Stimulated activated CD8-positive, alpha-beta memory T cell treated with anti-CD3 and anti-CD28 coated beads, Interleukin-12 subunit alpha, Interleukin-12 subunit beta, amount 100 ng/mL, for 24 hours (primary cell): ENCODE measurements around the gene CCDC142.

Source experiments
- DNase-seq: peaks from one replicate; pipeline ENCODE4 v3.0.0-alpha.2; 2020; ENCODE audit errors: extremely low read depth

The CCDC142 gene, protein sequence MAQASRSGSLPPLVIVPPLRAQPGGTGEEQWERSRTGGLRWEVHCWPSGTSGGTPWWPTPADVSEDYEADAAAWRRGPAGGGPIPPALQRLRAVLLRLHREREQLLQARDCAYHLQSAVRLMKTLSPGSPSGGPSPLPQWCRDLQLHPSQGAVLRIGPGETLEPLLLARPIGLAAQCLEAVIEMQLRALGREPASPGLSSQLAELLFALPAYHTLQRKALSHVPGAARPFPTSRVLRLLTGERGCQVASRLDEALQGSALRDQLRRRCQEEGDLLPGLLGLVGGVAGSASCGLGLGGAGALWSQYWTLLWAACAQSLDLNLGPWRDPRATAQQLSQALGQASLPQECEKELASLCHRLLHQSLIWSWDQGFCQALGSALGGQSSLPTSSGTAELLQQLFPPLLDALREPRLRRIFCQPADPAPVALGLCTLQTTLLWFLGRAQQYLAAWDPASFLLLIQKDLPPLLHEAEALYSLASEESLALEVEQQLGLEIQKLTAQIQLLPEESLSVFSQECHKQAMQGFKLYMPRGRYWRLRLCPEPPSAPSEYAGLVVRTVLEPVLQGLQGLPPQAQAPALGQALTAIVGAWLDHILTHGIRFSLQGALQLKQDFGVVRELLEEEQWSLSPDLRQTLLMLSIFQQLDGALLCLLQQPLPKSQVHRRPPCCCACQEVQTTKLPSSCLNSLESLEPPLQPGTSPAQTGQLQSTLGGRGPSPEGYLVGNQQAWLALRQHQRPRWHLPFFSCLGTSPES

DNA sequence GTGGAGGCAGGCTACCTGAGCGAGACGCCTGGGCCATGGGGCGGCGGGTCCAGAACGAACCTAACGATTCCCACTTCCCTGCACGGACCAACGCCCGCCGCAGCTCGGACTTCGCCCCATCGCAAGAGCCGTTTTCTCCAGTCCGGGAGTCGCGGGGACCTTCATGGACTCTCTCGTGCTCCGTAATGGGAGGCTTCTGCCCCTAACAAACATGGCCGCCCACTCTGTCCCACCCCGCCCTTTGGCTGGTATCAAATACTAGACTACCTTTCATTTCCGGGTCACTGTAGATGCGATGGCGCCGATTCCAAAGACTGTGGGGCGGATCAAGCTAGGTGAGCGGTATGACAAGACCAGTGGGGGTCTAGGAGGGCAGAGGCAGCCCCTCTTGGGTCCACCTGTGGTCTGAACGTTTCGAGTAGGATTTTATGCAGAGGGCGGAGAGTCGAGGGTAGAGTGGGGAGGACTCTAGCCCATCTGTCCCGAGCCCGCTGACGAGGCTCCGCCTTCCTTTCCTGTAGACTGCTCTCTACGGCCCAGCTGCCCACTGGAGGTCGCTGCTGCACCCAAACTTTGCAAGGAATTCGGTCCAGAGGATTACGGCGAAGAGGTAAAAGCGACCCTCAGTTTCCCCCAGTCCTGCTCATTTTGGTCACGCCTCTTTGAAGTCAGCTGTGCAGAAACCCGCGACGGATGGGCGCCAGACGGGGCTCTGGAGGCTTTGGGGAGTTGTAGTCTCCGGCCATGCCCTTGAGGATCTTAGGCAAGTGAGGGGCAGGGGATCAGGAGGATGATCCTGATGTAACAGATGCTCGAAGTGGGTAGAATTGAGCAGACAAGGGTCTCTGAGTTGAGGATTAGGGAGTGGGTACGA, at the start of gene CCDC142, which contains the start of gene TTC31:
Gene CCDC142, minus strand, starts transcription at position 198 of the 874 bp plus-strand sequence. Its CDS starts 161 bp downstream, at position 37.
Gene TTC31, plus strand, starts transcription at position 281 of the 874 bp plus-strand sequence. Its CDS starts 15 bp downstream, at position 296.
- peak; percentile 78 for DNase-seq

DNA sequence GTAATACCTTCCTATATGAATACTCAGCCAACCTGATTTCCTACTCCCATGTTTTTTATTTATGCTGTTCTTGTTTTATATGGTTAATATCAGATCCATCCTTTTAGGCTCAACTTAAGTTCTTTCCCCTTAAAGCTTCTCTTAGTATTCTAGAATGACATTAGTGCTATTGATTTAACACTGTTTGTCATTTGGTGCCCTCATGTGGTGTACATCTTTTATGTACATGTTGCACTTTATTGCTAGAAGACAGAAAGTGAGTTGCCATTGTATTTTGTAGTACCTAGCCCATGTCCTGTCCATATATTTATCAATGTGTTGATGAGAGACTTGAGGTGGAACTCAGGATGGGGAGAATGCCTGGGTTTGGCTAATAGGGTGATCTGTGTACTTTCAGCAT, 49.4 kb upstream of the CCDC142 start:
- no peak for DNase-seq

DNA sequence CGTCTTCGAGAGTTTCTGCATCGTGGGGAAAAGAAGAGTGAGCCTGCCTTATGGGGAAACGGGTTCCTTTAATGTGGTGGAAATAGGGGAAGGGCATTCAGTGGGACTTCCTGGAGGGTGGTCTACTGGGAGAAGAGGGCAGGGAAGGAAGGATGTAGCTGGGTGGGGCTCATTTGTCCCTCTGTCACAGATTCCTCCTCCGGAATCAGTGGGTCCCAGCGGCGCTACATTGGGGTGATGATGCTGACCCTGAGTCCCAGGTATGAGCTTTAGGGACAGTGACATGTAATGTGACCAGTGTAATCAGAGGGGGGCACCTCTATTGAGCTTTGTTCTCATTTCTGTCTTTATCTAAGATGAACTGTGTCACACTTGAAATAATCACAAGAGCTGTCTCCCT, 48.9 kb upstream of the CCDC142 start:
- DNase-seq: no peak

DNA sequence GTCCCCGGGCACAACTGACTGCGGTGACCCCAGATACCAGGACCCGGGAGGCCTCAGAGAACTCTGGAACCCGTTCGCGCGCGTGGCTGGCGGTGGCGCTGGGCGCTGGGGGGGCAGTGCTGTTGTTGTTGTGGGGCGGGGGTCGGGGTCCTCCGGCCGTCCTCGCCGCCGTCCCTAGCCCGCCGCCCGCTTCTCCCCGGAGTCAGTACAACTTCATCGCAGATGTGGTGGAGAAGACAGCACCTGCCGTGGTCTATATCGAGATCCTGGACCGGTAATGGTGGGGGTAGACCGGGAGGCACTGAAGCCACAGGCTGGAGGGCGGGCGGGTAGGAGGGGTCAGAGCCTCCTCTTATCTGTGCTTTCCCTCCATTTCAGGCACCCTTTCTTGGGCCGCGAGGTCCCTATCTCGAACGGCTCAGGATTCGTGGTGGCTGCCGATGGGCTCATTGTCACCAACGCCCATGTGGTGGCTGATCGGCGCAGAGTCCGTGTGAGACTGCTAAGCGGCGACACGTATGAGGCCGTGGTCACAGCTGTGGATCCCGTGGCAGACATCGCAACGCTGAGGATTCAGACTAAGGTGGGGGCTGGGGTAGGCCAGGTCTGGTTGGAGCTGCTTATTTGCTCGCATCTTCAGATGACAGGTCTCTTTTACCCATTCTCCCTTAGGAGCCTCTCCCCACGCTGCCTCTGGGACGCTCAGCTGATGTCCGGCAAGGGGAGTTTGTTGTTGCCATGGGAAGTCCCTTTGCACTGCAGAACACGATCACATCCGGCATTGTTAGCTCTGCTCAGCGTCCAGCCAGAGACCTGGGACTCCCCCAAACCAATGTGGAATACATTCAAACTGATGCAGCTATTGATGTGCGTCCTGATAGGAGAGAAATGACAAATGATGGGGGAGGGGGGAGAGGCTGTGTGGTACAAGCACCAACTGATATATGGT, 47.7 kb upstream of the CCDC142 start:
- DNase-seq: no peak

DNA sequence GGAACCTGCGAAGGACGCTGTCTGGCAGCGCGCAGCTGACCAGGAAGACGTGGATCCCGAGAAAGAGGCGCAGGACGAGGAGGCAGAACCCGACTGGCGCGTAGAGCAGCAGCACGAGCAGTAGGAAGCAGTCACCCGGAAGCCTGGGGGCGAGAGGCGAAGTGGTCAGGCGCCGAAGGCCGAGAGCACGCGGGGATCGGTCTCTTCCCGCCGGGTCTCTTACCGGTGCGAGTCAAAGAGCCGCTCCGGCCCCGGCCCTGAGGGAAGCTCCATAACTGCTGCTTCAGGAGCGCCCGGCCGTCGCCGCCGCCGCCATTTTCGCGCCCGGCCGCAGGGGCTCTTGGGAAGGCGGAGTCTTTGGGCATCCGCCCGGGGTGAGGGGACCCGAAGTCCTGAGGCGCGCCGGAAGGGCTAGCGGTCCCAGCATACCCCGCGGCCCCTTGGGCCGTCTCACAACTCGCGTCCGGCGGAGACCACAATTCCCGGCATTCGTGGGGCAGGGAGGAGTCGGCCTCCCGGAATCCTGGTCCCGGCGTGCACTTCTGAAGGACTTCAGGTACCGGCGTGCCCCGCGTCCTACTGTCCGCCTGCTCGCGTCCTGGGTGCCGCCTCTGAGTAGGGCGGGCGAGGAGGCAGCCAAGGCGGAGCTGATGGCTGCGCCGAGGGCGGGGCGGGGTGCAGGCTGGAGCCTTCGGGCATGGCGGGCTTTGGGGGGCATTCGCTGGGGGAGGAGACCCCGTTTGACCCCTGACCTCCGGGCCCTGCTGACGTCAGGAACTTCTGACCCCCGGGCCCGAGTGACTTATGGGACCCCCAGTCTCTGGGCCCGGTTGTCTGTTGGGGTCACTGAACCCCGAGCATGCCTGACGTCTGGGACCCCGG, 46.8 kb upstream of the CCDC142 start, which contains the start of the genes AUP1 and HTRA2:
Gene AUP1, minus strand, starts transcription at position 350 of the 882 bp plus-strand sequence. Its CDS starts 77 bp downstream, at position 273.
Gene HTRA2, plus strand, starts transcription at position 577 of the 882 bp plus-strand sequence. Its CDS starts 74 bp downstream, at position 651.
- peak; percentile 89 for DNase-seq

DNA sequence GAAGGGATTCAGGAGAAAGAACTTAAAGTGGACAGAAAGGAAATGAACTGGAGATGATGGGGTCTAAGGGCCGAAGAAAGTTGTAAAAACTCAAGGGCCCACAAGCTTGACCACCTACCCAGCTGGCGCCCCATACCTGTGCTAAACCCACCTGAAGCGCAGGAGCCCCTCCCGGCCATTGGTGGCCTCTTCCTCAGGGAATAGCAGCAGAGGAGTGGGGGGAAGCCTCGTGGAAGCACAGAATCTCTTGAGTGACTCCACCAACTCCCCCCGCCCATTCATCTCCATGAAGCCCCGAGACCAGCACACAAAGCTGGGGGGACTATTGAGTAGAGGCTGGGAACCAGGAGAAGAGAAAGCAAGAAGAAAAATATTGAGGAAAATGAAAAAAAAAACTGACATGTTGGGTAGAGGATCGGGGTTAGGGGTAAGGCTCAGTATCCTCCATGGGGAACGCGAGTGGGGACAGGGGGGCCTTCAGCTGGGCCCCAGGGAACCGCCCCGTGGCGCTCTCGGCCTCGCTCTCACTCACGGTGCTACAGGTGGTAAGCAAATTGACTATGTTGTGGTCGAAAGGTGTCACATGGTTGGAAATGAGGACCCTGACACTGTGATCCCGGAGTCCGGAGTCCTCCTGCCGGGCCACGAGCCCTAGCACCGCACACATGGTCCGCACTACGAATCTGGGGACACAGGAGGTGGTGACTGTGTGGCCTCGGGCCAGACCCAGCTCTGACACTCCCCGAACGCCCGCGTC, 46.0 kb upstream of the CCDC142 start:
- DNase-seq: no peak

DNA sequence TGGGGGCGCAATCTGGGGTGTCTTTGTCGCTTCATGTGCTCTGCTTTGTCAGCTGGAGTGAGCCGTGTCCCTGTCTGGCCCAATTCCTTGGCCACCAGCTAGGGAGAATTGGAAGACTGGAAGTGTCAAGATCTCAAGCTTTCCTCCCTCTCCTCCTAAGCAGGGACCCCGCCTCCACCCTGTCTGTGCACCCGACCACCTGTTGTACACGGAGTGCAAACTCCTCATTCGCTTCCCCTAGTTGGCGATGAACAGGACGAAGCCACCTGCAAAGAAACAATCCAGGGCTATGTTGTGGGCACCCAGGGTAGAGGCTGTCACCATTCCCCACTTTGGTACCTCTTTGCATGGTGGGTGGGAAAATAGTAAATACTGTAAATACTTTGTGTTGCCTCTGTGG, 44.9 kb upstream of the CCDC142 start:
- DNase-seq: no peak

DNA sequence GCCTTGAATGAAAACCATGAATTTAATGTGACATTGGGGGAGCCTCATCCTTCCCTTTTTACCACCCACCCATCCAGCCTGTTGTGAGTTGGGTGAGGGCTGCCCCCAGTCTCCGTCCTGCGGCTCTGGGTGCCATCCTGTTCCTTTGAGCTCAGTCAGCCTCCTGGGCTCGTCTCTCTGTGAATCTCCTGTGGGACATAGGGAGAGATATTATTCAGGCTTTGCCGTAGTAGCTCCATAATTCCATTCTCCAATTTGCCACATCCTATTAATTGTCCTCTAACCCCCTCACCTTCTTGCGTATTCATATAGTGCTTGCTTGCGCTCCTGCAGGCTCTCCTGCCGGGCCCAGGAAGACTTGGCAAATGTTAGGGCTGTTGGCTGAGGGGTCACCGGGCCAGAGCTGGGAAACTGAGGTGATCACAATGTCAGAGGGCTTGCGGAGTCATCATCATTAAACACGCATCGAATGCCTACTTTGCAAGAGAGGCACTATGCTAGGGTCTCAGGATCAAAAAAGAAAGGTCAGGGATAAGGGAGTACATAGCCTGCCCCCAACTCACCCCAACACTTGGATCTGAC, 43.9 kb upstream of the CCDC142 start:
- no peak for DNase-seq

DNA sequence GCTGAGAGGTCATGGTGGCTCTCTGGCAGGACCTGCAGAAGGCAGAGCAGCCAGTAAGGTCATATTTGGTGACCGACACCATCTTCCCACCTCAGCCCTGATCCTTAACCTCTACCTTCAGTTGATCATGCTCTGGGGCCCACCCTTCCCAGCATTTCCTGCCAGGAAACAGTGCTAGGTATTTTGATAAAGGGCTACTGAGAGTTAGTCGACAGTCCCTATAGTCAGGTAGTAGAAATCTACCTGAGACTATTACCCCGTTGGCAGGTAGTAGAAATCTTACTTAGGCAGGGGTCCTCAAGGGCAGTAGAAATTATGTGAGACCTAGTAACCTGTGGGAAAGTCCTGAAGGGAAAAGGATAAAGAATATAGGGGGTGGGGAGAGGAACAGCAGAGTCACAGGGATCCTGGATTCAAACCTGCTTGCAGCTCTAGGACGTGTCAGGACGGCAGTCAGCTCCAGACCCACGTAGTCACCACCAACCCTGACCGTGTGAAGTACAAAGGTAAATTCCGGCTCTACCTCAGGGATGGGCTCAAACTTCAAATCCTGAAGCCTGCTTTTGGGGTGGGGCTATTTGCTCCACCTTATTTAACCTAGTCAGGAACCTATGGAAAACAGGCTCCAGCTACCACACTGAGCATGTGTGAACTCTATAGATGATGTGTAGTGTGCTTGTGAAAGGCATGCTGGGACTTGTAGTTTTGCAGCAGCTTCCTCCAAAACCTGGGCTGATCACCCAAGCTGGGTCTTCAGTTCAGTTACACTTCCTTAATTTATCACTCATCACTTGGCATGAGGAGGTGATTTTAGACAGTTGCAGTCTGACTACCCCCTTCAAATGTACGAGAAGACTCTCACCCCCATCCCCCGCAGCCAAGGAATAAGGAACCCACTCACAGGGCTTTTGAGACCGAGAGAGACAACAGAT, 43.2 kb upstream of the CCDC142 start, which contains the start of gene DQX1:
Gene DQX1, minus strand, starts transcription at position 515 of the 932 bp plus-strand sequence. Its CDS starts 502 bp downstream, at position 13.
- no peak for DNase-seq

DNA sequence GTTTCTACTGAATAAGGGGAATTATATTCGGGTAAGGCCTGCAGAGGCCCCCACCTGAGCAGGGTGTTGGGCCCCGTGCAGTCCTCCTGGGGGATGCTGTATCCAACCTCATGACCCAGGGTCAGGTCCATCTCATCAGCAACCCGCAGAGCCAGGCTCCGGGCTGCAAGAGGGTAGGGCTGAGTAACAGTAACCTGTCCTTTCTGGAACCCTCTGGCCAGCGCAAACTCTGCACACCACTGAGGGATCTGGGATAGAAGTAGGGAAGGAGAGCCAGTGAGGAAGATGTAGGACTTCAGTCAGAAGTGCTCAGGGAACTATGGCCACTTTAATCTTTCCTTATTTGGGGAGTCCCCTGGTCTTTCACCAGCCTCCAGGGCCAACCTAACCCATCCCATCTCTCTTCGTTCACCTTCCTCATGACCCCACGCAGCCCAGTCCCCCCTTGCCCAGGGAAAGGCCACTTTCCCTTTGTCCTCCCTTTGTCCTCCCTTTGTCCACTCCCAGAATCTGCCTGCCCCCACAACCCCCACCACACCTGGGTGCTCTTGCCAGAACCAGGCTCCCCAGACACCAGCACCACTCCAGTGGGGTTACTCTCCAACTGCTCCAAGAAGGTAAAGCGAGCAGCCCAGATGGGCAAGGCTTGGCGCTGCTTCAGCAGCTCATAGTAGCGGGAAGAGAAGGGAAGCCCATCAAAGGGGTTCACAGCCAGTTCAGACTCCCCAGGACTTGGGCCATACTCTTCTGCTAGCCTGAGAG, 42.3 kb upstream of the CCDC142 start:
- DNase-seq: no peak

DNA sequence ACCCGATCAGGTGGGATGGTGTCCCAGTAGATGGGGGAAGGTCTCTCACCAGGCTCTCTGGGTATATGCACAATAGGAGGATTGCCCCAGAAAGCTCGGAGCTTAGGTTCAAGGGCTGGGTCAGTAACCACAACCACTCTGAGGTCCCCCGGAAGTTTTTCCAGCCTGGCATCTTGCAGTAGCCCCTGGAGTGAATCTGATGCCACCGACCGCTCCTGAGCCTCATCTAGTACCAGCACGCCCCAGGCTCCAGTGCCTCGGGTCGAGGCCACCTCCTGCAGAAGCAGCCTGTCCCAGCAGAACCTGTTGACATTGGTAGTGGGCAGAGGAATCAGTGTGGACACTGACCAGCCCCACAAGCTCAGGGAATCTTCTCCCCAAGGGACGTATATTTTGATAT, 41.2 kb upstream of the CCDC142 start:
- no peak for DNase-seq

DNA sequence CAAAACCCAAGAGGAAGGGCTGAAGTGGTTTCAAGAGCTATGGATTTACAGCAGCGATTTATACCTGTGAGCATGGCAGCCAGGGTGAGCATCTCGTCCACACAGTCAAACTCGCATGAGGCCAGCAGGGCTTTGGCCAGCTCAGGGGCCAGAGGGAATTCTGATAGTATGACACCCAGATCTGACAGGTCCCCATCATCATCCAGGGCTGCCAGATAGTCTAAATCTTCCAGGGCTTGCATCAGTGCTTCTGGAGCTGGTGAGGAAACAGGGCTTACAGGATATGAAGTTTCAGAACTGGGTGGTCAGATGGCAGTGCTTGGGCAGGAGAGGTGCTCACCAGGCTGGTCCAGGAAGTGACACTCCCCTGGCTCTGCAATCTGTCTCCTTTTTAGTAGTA, 39.7 kb upstream of the CCDC142 start:
- no peak for DNase-seq

DNA sequence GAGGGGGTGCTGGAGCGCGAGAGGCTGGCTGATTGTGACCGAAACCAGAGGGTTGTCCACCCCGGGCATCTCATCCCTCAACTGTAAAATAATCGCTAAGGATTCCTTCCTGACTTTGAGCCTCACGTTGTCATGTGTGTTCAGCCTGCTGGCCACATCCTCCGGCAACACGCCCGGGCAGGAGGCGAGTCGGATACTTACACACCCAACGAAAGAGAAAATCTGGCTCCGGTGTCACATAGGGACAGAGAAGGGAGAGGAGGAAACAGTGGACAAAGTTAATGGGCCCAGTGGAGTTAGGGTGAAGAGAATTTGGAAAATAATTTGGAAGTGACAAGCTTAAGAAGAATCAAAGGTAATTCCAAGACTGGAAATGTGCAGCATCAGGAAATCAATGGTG, 33.9 kb upstream of the CCDC142 start:
- DNase-seq: no peak

DNA sequence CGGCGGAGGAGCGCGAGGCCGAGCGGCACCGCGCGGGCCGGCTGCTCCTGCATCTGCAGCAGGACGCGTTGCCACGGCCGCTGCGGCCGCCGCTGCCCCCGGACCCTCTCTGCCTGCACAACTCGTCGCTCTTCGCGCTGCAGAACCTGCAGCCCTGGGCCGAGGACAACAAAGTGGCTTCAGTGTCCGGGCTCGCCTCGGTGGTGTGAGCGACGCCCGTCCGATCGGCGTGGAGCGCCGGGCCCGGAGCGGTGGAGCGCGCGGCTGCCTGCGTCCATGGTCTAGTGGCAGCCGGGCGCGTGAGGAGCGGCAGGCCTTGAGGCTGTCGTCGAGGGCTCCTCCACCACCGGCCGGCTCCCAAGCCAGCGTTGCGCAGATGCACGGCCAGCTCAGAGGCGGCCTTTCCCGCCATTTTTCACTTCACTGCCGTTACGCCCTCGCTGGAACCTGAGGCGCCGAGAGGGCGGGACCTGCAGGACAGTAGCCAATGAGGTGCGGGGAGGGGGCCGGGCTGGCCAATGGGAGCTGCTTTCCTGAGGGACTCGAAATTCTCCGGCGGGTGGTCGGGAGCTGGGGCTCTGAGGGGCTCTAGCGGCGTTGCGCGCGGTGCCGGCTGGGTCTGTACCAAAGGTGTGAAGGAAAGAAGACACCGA, 33.3 kb upstream of the CCDC142 start:
- peak; percentile 69 for DNase-seq

DNA sequence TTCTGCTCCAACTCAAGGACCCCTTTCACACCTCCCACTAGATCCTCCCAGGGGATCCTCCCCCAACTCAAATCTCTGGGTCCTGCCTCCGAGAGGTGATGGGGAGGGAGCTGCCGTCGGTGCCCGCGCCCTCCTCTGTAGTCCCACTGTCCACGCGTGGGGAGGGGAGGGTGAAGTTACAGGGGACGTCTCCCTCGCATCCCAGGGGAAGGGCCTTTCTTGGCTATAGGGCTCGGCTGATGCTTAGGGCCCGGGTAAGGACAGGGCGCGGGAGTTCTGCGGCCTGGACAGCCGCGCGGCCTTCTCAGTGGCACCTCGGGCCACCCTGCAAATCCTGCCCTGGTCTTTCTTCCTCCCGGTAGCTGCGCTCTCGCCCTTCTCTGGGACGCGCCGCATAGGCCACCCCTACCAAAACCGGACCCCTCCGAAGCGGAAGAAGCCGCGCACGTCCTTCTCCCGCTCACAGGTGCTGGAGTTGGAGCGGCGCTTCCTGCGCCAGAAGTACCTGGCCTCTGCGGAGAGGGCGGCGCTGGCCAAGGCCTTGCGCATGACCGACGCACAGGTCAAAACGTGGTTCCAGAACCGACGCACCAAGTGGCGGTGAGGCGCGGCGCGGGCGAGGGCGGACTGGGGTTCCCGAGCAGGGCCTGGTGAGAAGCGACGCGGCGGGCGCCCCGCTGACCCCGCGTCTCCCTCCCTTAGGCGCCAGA, 32.6 kb upstream of the CCDC142 start:
- DNase-seq: no peak
